SK-N-SH (cell line): ENCODE measurements around the gene CDC37. TPM values are rescaled to one million over a fixed set of nuclear protein-coding genes. Genes with fewer than 3 reads are reported as not detected.
A peak's percentile ranks its signal among the peaks of the same experiment; 100 is the strongest.

Source experiments
- CTCF ChIA-PET: fragments of 300-600, 350-600 bp; formaldehyde crosslinking; extraction: SDS; loops from one replicate; lab custom pipeline; 2021; lab: Yijun Ruan, JAX
- POLR2A ChIA-PET: fragments of 350-600 bp; sonication (Branson Sonifier 250); formaldehyde crosslinking; extraction: SDS; loops from one replicate; lab custom pipeline; 2020; ENCODE audit warnings: antibody characterized with exemption, inconsistent platforms; lab: Yijun Ruan, JAX
- DNase-seq: peaks from one replicate; pipeline ENCODE4 v3.0.0; 2012
- H2AFZ ChIP-seq: fragments of 200-600 bp; sonication (generic); 2 replicates; pipeline ENCODE4 v1.8.1; 2016; ENCODE audit warnings: antibody characterized with exemption, mild to moderate bottlenecking, low read depth
- H3F3A ChIP-seq: fragments of 200-600 bp; sonication (generic); replicated peaks from 2 replicates; pipeline ENCODE3; 2016; ENCODE audit warnings: antibody characterized with exemption, mild to moderate bottlenecking; ENCODE audit not compliant: insufficient read depth
- H3K27ac ChIP-seq, 2 experiments: fragments of 200-500 bp in 1 of 2; fragments of 200-600 bp in 1 of 2; sonication (Bioruptor generic) in 1 of 2; sonication (generic), shearing (Covaris generic) in 1 of 2; 2 replicates each; pipeline versions ENCODE4 v1.5.1 to v1.6.1; 2014 to 2016; ENCODE audit warnings: low read depth in 2 of 2, inconsistent platforms in 1 of 2, low read length in 1 of 2, mild to moderate bottlenecking in 1 of 2, mixed read lengths in 1 of 2
- H3K27me3 ChIP-seq: fragments of 200-600 bp; sonication (generic), shearing (Covaris generic); 2 replicates; pipeline ENCODE4 v1.6.1; 2016; ENCODE audit warnings: mixed run types; ENCODE audit not compliant: insufficient read depth
- H3K36me3 ChIP-seq, 2 experiments: fragments of 200-500 bp in 1 of 2; fragments of 200-600 bp in 1 of 2; sonication (Bioruptor generic) in 1 of 2; sonication (generic) in 1 of 2; replicated peaks in 1 of 2; 2 replicates each; pipeline versions ENCODE3 to v1.5.1; 2014 to 2016; ENCODE audit warnings: low read length in 1 of 2, mild to moderate bottlenecking in 1 of 2; ENCODE audit not compliant: insufficient read depth in 2 of 2, control insufficient read depth in 1 of 2
- H3K4me1 ChIP-seq, 2 experiments: fragments of 200-500 bp in 1 of 2; fragments of 200-600 bp in 1 of 2; sonication (Bioruptor generic) in 1 of 2; sonication (generic), shearing (Covaris generic) in 1 of 2; 2 replicates each; pipeline versions ENCODE4 v1.5.1 to v1.6.1; 2014 to 2016; ENCODE audit warnings: low read depth in 1 of 2, low read length in 1 of 2, mixed run types in 1 of 2; ENCODE audit not compliant: insufficient read depth in 2 of 2, control insufficient read depth in 1 of 2
- H3K4me2 ChIP-seq: fragments of 200-600 bp; sonication (generic), shearing (Covaris generic); 2 replicates; pipeline ENCODE4 v1.6.1; 2017; ENCODE audit warnings: mixed run types
- H3K4me3 ChIP-seq, 2 experiments: fragments of 200-500 bp in 1 of 2; fragments of 200-600 bp in 1 of 2; sonication (Bioruptor generic) in 1 of 2; sonication (generic), shearing (Covaris generic) in 1 of 2; 2 replicates each; pipeline versions ENCODE4 v1.5.1 to v1.8.1; 2014 to 2016; ENCODE audit warnings: low read depth in 2 of 2, inconsistent platforms in 1 of 2, low read length in 1 of 2, mild to moderate bottlenecking in 1 of 2, mixed read lengths in 1 of 2, moderate library complexity in 1 of 2
- H3K79me2 ChIP-seq: fragments of 200-600 bp; sonication (generic); 2 replicates; pipeline ENCODE4 v1.8.1; 2017; ENCODE audit warnings: mild to moderate bottlenecking; ENCODE audit not compliant: insufficient read depth
- H3K9ac ChIP-seq: fragments of 200-600 bp; sonication (generic); 2 replicates; pipeline ENCODE4 v1.6.1; 2017; ENCODE audit warnings: mixed run types
- H3K9me2 ChIP-seq: fragments of 200-600 bp; sonication (generic); 2 replicates; pipeline ENCODE4 v1.6.1; 2017; ENCODE audit warnings: mixed run types
- H3K9me3 ChIP-seq: fragments of 200-600 bp; sonication (generic); 2 replicates; pipeline ENCODE4 v1.6.1; 2017; ENCODE audit warnings: mixed run types, mild to moderate bottlenecking, moderate library complexity
- H4K20me1 ChIP-seq: fragments of 200-600 bp; sonication (generic); 2 replicates; pipeline ENCODE4 v1.6.1; 2017; ENCODE audit warnings: mild to moderate bottlenecking, mixed run types; ENCODE audit not compliant: insufficient read depth
- EZH2phosphoT487 ChIP-seq: fragments of 200-600 bp; sonication (generic); IDR thresholded peaks from 2 replicates; pipeline ENCODE4 v1.6.1; 2017; ENCODE audit warnings: low read depth, mixed run types, mild to moderate bottlenecking, antibody characterized with exemption, moderate library complexity, borderline replicate concordance
- FOSL2 ChIP-seq: IDR thresholded peaks from 2 replicates; pipeline ENCODE4 v1.4.0; 2012; ENCODE audit warnings: low read depth, mild to moderate bottlenecking, moderate library complexity, borderline replicate concordance
- MAX ChIP-seq: IDR thresholded peaks from 2 replicates; pipeline ENCODE4 v1.4.0; 2012; ENCODE audit warnings: low read depth
- MEF2A ChIP-seq: IDR thresholded peaks from 2 replicates; pipeline ENCODE4 v1.4.0; 2012; ENCODE audit warnings: low read depth, borderline replicate concordance
- MXI1 ChIP-seq: IDR thresholded peaks from 2 replicates; pipeline ENCODE4 v1.6.1; 2012; ENCODE audit warnings: mild to moderate bottlenecking, low read depth, low read length, improper control_type of control experiment
- NFIC ChIP-seq: IDR thresholded peaks from 2 replicates; pipeline ENCODE4 v1.4.0; 2012; ENCODE audit warnings: borderline replicate concordance
- POLR2AphosphoS5 ChIP-seq: IDR thresholded peaks from 2 replicates; pipeline ENCODE4 v1.6.1; 2012; ENCODE audit warnings: low read depth, low read length
- RAD21 ChIP-seq: IDR thresholded peaks from 2 replicates; pipeline ENCODE4 v1.6.1; 2012; ENCODE audit warnings: mild to moderate bottlenecking, low read length
- REST ChIP-seq: IDR thresholded peaks from 2 replicates; pipeline ENCODE4 v1.6.1; 2012; ENCODE audit warnings: mild to moderate bottlenecking, low read depth, low read length, moderate library complexity
- SMC3 ChIP-seq: IDR thresholded peaks from 2 replicates; pipeline ENCODE4 v1.6.1; 2012; ENCODE audit warnings: low read depth, low read length, improper control_type of control experiment
- WGBS: methylation state at CpG from one replicate; pipeline ENCODE4 v1.1.6; 2017; ENCODE audit warnings: low lambda C conversion rate; 5-methylcytosine and 5-hydroxymethylcytosine counted together
- polyA plus RNA-seq, 3 experiments: library from polyadenylated mRNA; depleted of rRNA; stranded (reverse); fragments of >200 nt; gene quantifications; 2 replicates each; pipeline ENCODE4 v1.2.3, GENCODE V29; 2012
- TF ChIP-seq, protein P1 (sequence below): fragments of 150-350 bp; IDR thresholded peaks from 2 replicates; pipeline ENCODE4 v1.6.1; 2017; ENCODE audit warnings: antibody characterized with exemption, low read length, low read depth, borderline replicate concordance
- TF ChIP-seq, protein P2 (sequence below): fragments of 200-600 bp; sonication (generic); IDR thresholded peaks from 2 replicates; pipeline ENCODE4 v1.6.1; 2017; ENCODE audit warnings: antibody characterized with exemption, mild to moderate bottlenecking, moderate library complexity

The CDC37 gene
- polyA plus RNA-seq, 1 of the 3 experiments (the other 2 are of a cell fraction): 1,026 TPM

GRCh38 chr19:10427169-10427568, 23.8 kb upstream of the CDC37 start:
- Histone ChIP-seq H3K4me2 (no peak overlapping the region), H2AFZ (no peak overlapping the region), H3K4me3 (no peak overlapping the region), H3K9me3 (no peaks in the 10 kb centered on the region), H3K27me3 (peaks cover 18% of the 10 kb centered on the region; the same call in 1 of the 2 replicates), H3K9ac (no peak overlapping the region), H3K36me3 (no peaks in the 10 kb centered on the region), H4K20me1 (no peaks in the 10 kb centered on the region), H3K9me2 (no peaks in the 10 kb centered on the region), H3F3A (peaks cover 26% of the 10 kb centered on the region), H3K27ac (no peak overlapping the region), H3K79me2 (no peaks in the 10 kb centered on the region), H3K4me1 (peaks cover 0 to 10% of the 10 kb centered on the region in 2 experiments; a peak in 1 of 4 replicates)
- ChIA-PET POLR2A (no interaction called here), CTCF (interaction anchor here (1.0 to 10.1 kb wide), 5 partner anchors 9 to 51 kb away, joined by 3 to 127 read pairs (median 6); partner anchors contain the start of gene PDE4A)
- 93% methylated on average over 6 of the region's 6 CpGs for WGBS
- TF ChIP-seq MXI1: no peak
- no peak for TF ChIP-seq REST
- no peak for TF ChIP-seq MEF2A
- TF ChIP-seq, protein P1, sequence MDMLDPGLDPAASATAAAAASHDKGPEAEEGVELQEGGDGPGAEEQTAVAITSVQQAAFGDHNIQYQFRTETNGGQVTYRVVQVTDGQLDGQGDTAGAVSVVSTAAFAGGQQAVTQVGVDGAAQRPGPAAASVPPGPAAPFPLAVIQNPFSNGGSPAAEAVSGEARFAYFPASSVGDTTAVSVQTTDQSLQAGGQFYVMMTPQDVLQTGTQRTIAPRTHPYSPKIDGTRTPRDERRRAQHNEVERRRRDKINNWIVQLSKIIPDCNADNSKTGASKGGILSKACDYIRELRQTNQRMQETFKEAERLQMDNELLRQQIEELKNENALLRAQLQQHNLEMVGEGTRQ: no peak
- TF ChIP-seq EZH2phosphoT487: no peak
- TF ChIP-seq FOSL2: no peak
- TF ChIP-seq NFIC: no peak
- no peak for TF ChIP-seq SMC3
- no peak for TF ChIP-seq POLR2AphosphoS5
- TF ChIP-seq MAX: no peak
- no peak for DNase-seq

- Histone ChIP-seq H3K4me2 (peak overlapping the region; percentile 88), H3K36me3 (no peaks in the 10 kb centered on the region), H3F3A (peaks cover 23% of the 10 kb centered on the region), H3K27me3 (peaks cover 42% of the 10 kb centered on the region), H3K27ac (no peak overlapping the region), H2AFZ (peak overlapping the region; percentile 68), H3K9ac (no peak overlapping the region), H3K4me1 (peaks cover 0 to 10% of the 10 kb centered on the region in 2 experiments; a peak in 1 of 4 replicates), H4K20me1 (no peaks in the 10 kb centered on the region), H3K9me2 (no peaks in the 10 kb centered on the region), H3K79me2 (no peaks in the 10 kb centered on the region), H3K9me3 (no peaks in the 10 kb centered on the region), H3K4me3 (peak overlapping the region; percentile 27 to 48; a peak in 3 of 4 replicates)
- TF ChIP-seq EZH2phosphoT487: no peak
- TF ChIP-seq NFIC: no peak
- 0 out of 2 replicates have a peak, but pooled peaks have one; percentile 26 for TF ChIP-seq MAX
- TF ChIP-seq RAD21: peak; percentile 57
- no peak for TF ChIP-seq MEF2A
- peak; percentile 77 for TF ChIP-seq SMC3
- TF ChIP-seq, protein P2, sequence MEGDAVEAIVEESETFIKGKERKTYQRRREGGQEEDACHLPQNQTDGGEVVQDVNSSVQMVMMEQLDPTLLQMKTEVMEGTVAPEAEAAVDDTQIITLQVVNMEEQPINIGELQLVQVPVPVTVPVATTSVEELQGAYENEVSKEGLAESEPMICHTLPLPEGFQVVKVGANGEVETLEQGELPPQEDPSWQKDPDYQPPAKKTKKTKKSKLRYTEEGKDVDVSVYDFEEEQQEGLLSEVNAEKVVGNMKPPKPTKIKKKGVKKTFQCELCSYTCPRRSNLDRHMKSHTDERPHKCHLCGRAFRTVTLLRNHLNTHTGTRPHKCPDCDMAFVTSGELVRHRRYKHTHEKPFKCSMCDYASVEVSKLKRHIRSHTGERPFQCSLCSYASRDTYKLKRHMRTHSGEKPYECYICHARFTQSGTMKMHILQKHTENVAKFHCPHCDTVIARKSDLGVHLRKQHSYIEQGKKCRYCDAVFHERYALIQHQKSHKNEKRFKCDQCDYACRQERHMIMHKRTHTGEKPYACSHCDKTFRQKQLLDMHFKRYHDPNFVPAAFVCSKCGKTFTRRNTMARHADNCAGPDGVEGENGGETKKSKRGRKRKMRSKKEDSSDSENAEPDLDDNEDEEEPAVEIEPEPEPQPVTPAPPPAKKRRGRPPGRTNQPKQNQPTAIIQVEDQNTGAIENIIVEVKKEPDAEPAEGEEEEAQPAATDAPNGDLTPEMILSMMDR: peak; percentile 87
- CTCF ChIA-PET: interaction anchor here (0.7 to 11.8 kb wide), 17 partner anchors 7 to 166 kb away, joined by 3 to 313 read pairs (median 4); partner anchors contain the start of genes CDC37 and PDE4A
- WGBS: 0% methylated on average over 17 of the region's 38 CpGs
- POLR2A ChIA-PET: no interaction called here
- peak; percentile 97 for DNase-seq
Observed at GRCh38 chr19:10424011-10424637, 20.8 kb upstream of the CDC37 start.
